ENCODE data around the gene SF3B5. TPM values are rescaled to one million over a fixed set of nuclear protein-coding genes. Genes with fewer than 3 reads are reported as not detected.

Gene SF3B5
- total and polyA plus RNA-seq, 2 experiments from 2014 or later: 151 to 183 TPM

DNA sequence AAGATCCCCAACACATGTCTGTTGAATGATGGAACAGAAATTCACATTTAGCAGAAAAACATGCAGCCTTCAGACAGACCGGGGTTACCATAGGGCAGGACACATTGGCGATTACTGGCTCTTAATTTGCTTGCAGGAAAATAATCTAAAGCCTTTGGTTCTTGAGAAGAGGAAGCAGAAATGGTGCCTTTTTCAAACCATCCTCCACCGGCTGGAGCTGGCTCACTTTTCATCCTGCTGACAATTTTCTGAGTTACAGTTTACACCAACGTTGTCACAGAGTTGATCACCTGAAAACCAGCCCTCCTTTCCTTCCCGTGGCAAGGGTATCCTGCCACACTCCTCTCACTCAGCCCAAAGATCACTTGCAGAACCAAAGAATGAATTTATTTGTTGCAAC is 32.6 kb downstream of the SF3B5 start (continued):
- TF ChIP-seq, protein P1, sequence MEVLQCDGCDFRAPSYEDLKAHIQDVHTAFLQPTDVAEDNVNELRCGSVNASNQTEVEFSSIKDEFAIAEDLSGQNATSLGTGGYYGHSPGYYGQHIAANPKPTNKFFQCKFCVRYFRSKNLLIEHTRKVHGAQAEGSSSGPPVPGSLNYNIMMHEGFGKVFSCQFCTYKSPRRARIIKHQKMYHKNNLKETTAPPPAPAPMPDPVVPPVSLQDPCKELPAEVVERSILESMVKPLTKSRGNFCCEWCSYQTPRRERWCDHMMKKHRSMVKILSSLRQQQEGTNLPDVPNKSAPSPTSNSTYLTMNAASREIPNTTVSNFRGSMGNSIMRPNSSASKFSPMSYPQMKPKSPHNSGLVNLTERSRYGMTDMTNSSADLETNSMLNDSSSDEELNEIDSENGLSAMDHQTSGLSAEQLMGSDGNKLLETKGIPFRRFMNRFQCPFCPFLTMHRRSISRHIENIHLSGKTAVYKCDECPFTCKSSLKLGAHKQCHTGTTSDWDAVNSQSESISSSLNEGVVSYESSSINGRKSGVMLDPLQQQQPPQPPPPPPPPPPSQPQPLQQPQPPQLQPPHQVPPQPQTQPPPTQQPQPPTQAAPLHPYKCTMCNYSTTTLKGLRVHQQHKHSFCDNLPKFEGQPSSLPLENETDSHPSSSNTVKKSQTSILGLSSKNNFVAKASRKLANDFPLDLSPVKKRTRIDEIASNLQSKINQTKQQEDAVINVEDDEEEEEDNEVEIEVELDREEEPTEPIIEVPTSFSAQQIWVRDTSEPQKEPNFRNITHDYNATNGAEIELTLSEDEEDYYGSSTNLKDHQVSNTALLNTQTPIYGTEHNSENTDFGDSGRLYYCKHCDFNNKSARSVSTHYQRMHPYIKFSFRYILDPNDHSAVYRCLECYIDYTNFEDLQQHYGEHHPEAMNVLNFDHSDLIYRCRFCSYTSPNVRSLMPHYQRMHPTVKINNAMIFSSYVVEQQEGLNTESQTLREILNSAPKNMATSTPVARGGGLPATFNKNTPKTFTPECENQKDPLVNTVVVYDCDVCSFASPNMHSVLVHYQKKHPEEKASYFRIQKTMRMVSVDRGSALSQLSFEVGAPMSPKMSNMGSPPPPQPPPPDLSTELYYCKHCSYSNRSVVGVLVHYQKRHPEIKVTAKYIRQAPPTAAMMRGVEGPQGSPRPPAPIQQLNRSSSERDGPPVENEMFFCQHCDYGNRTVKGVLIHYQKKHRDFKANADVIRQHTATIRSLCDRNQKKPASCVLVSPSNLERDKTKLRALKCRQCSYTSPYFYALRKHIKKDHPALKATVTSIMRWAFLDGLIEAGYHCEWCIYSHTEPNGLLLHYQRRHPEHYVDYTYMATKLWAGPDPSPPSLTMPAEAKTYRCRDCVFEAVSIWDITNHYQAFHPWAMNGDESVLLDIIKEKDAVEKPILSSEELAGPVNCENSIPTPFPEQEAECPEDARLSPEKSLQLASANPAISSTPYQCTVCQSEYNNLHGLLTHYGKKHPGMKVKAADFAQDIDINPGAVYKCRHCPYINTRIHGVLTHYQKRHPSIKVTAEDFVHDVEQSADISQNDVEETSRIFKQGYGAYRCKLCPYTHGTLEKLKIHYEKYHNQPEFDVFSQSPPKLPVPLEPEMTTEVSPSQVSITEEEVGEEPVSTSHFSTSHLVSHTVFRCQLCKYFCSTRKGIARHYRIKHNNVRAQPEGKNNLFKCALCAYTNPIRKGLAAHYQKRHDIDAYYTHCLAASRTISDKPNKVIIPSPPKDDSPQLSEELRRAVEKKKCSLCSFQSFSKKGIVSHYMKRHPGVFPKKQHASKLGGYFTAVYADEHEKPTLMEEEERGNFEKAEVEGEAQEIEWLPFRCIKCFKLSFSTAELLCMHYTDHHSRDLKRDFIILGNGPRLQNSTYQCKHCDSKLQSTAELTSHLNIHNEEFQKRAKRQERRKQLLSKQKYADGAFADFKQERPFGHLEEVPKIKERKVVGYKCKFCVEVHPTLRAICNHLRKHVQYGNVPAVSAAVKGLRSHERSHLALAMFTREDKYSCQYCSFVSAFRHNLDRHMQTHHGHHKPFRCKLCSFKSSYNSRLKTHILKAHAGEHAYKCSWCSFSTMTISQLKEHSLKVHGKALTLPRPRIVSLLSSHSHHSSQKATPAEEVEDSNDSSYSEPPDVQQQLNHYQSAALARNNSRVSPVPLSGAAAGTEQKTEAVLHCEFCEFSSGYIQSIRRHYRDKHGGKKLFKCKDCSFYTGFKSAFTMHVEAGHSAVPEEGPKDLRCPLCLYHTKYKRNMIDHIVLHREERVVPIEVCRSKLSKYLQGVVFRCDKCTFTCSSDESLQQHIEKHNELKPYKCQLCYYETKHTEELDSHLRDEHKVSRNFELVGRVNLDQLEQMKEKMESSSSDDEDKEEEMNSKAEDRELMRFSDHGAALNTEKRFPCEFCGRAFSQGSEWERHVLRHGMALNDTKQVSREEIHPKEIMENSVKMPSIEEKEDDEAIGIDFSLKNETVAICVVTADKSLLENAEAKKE (CRISPR knock-in tag; IDR thresholded peaks at IDR 0.05): no peak
- TF ChIP-seq ZNF114 (CRISPR knock-in tag; IDR thresholded peaks at IDR 0.05) (no peak), NANOG (IDR thresholded peaks at IDR 0.05; ENCODE audit: borderline replicate concordance) (no peak), CREB1 (CRISPR knock-in tag; IDR thresholded peaks at IDR 0.05; ENCODE audit: low read depth) (no peak), EZH2 (IDR thresholded peaks at IDR 0.05; ENCODE audit: low read depth, unreplicated experiment) (no peak)
- TF ChIP-seq, protein P2, sequence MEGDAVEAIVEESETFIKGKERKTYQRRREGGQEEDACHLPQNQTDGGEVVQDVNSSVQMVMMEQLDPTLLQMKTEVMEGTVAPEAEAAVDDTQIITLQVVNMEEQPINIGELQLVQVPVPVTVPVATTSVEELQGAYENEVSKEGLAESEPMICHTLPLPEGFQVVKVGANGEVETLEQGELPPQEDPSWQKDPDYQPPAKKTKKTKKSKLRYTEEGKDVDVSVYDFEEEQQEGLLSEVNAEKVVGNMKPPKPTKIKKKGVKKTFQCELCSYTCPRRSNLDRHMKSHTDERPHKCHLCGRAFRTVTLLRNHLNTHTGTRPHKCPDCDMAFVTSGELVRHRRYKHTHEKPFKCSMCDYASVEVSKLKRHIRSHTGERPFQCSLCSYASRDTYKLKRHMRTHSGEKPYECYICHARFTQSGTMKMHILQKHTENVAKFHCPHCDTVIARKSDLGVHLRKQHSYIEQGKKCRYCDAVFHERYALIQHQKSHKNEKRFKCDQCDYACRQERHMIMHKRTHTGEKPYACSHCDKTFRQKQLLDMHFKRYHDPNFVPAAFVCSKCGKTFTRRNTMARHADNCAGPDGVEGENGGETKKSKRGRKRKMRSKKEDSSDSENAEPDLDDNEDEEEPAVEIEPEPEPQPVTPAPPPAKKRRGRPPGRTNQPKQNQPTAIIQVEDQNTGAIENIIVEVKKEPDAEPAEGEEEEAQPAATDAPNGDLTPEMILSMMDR (conservative IDR thresholded peaks at IDR 0.05; ENCODE audit: low read depth in 2 of 2): no peak
- TF ChIP-seq, protein P3, sequence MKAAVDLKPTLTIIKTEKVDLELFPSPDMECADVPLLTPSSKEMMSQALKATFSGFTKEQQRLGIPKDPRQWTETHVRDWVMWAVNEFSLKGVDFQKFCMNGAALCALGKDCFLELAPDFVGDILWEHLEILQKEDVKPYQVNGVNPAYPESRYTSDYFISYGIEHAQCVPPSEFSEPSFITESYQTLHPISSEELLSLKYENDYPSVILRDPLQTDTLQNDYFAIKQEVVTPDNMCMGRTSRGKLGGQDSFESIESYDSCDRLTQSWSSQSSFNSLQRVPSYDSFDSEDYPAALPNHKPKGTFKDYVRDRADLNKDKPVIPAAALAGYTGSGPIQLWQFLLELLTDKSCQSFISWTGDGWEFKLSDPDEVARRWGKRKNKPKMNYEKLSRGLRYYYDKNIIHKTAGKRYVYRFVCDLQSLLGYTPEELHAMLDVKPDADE (IDR thresholded peaks at IDR 0.05): no peak

All from GM23338 (cell line).